HG02970 (cell line): ENCODE data around the gene C6orf15.
"Not testable (repeated sequence)": the region's sequence is repeated elsewhere in the genome, so short reads cannot be mapped to it uniquely, and the experiment has no call there.

Experiments
- ATAC-seq: cut with Tn5 transposase; IDR thresholded peaks from one replicate; pipeline ENCODE4 v1.9.1; 2021; ENCODE audit warnings: mild to moderate bottlenecking, moderate library complexity, moderate number of reproducible peaks; ENCODE audit not compliant: unreplicated experiment, low FRiP score

The C6orf15 gene

DNA sequence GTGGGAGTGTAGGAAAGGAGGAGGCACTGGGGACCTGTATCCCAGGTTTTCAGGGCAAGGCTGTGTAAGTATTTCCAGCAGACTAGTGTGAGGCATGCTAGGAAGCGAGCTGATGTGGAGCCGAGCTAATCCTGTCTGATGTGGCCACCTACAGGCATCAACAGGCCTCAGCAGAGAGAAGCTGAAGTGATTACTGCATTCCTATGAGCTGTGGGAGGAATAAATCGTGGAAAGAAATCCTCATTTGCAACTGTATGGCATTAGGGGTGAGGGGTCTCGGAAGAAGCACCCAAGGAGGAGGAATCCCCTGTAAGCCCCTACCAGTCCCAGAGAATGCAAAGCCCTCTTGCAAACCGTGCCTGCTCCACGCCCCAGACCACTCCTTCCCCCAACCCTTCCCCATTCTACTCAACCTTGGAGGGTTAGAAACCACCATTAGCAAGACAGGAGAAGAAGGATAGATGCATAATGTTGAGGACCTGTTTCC lies 41.6 kb downstream of the C6orf15 start:
- ATAC-seq: no peak

DNA sequence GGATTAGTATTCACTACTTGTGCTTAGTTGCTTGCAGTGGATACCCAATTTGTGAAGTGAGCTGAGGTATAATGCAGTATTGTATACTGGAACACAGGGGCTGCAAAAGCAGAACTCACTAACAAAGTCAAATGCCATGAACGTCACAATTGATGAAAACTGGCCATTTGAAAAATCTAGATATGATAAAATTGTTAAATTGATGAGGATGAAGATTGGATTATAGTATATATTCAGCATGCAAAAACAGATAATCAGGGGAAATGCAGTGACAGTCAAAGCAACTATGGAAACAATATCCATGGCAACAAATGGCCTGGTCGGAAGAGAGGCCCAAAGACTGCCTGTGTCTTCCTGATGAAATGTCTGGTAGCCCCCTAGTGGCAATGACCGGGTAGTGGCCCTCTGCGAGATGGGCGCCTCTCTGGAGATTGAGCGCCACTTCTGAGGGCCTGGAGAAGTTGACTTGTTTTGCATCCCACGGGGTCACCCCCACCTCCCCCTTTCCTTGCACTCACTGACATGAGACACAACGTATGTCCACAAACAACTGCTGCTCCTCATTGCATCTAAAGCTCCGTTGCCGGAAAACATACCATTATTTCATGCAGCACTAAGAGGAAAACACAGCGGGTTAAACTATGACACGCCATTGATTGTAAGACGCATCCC lies 43.6 kb downstream of the C6orf15 start:
- ATAC-seq: no peak

DNA sequence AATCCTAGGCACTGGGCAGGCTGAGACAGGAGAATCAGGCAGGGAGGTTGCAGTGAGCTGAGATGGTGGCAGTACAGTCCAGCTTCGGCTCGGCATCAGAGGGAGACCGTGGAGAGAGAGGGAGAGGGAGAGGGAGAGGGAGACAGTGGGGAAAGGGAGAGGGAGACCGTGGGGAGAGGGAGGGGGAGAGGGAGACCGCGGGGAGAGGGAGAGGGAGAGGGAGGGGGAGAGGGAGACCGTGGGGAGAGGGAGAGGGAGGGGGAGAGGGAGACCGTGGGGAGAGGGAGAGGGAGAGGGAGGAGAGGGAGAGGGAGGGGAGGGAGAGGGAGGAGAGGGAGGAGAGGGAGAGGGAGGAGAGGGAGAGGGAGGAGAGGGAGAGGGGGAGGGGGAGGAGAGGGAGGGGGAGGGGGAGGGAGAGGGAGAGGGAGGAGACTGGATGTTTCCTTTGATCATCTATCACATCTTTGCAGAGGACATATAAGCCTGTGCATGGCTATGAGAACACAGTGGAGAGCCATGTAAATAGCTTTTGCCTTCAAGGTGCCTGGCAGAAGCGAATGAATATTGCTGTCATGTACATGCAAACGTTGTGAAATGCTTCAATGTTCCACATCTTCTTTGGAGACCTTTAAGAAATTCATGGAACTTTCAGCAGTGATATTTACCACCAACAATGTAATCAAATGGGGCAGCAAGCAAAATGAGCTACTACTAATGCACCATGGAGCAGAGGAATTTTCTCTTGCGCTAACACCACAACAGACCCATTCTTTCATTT lies 44.3 kb downstream of the C6orf15 start:
- ATAC-seq: not testable (repeated sequence)

DNA sequence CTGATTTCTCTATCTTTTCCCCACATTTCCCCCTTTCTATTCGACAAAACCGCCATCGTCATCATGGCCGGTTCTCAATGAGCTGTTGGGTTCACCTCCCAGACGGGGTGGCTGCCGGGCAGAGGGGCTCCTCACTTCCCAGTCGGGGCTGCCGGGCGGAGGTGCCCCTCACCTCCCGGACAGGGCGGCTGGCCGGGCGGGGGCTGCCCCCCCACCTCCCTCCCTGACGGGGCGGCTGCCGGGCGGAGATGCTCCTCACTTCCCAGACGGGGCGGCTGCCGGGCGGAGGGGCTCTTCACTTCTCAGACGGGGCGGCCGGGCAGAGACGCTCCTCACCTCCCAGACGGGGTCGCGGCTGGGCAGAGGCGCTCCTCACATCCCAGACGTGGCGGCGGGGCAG lies 45.3 kb downstream of the C6orf15 start:
- ATAC-seq: not testable (repeated sequence)

DNA sequence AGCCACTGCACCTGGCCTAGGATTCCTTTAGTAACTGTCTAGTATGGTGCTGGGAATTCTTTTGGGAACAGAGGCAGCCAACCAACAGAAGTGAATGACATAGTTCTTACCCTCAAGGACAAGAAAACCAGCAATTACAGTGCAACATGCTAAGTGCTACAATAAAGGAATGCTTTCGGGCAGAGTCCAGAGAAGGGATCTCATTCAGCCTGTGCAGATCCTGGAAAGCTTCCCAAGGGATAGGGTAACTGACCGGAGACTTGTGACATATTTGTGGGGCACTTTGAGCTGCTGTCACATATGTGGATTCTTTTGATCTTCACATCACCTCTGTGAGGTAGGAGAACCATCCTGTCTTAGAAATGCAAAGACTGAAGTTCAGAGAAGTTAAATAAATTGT lies 46.8 kb downstream of the C6orf15 start:
- ATAC-seq: no peak

DNA sequence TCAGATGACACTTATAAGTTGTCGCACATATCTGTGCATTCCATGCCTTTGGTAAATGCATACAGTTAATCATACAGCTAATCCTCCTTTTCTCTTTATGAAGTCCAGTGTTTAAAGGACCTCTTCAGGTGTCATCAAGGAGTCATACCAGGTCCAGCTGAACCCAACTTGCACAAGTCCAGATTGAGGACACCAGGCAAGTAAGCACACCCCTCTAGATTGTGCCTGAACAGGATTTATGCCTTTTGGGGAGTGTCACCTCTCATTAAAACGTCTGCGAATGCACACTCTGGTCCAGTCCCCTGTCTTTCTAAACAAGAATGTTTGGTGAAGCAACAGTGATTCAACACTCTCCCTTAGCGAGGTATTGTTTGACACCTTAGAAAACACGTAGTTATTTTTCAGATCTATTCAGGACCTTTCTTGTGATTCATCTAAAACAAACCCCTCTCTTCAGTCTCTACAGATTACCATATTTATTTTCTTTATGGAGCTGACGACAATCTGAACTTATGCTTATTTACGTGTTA lies 48.4 kb downstream of the C6orf15 start:
- no peak for ATAC-seq
